RPMI7951 (cell line): ENCODE results near the gene LAMA1. TPM values are rescaled to one million over a fixed set of nuclear protein-coding genes. Genes with fewer than 3 reads are reported as not detected.
"Not testable (repeated sequence)": the region's sequence is repeated elsewhere in the genome, so short reads cannot be mapped to it uniquely, and the experiment has no call there.

Experiments used
- DNase-seq: peaks from one replicate; pipeline ENCODE4 v3.0.0-alpha.2; 2012; ENCODE audit warnings: low read depth
- total RNA-seq: library from RNA; depleted of rRNA; stranded (reverse); fragments of >200 nt; shearing (Covaris generic); gene quantifications from 2 replicates; pipeline ENCODE4 v1.2.3, GENCODE V29; 2014

The LAMA1 gene
- total RNA-seq, 1 experiment from 2014 or later = 1.2 TPM

DNA sequence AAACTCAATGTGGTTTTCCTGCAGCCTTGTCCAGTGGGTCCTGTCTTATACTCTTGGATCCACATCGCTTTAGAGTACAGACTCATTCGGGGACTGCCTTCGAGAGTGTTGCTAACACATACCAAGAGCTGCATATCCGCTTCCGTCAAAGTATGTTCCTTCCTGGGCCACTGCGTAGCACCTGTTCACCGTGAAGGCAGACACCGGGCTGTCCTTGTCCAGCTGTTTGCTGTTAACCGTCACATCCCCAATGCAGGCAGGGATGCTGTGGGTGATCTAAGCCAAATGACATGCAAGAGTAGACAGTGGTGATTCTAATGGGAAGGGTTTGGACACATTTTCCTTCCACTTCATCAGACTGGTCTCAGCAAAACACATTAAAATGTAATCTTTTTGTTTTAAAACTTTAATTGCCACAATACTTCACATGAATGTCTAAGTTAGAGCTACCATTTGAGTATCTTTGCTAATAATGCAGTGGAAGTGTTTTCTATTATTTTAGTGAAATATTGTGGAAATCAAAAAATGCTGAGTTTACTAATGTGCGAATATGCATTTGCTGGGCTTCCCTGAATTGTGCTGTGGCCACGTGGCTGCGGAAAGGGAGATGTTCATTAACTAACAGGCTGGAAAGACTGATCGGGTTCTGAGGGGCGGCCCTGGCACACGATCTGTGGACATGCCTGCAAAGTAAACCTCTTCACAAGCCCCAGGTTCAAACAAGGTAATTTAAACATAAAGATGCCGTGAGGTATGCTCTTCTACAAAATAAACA, 169.1 kb downstream of the LAMA1 start:
- no peak for DNase-seq

DNA sequence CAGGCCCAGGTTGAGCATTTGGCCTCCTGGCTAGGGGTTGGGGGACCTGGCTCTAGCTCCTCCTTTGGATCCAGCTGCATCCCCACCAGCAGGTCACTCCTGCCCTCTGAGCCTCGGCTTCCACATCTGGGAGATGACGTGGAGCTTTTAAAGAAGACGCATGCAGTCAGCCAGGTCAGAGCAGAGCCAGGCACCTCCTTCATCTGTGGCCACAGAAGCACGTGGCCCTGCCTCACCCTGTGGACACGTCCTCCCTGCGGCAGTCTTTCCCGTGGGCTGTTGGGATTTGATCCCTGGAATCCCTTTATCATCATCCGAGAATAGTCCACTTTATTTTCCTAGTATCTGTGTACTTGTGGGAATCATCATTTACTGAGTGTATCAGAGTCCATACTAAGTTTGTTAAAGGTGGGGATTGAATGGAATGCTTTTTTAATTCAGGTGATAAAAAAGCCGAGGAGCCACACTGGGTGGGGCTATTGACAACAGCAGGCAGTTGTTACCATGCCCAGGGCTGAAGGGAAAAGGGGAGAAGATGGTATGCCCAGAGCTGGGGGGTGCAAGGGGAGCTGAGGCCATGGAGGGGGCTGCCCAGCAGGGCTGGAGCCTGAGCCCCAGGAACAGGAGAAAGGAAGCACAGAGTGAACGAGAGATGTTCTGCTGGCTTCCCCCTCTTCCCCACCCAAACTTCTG, 170.1 kb downstream of the LAMA1 start:
- no peak for DNase-seq

DNA sequence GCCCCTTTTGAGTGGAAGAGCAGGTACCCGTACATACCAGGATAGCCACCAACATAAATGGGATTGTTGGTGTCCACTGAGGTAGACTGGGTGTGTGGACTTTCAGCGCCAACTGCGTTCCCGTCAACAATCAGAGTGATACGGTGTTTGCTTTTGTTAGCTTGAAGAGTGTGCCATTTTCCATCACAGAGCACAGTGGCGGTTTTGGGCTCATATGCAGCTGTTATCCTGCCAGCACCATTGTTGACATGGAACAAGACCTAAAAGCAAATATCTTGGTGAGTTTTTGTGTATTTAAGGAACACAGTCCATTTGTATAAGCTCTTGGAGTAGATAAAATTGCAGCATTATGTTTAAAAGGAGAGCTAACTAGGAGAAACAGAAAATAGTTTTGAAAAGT, 174.5 kb downstream of the LAMA1 start:
- DNase-seq = no peak

DNA sequence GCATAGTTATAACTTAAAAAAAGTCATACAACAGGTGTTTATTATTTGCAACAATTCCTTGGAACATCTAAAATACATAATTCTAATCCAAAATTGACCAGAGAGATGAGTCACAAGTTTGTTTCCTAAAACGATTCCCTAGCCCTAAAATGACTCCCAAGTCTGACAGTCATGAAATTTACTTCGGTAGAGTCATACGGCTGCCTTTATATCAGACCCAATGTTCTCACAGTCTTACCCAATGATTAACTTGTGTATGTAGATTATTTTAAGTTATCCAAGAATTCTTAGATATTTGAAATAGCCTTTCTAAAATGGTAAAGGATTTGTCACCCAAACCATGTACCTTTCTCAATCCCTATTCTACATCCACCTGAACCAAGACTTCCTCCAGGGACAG, 174.9 kb downstream of the LAMA1 start:
- no peak for DNase-seq

GRCh38 chr18:6941996-6942395, 175.6 kb downstream of the LAMA1 start:
- DNase-seq = no peak

GRCh38 chr18:6940451-6940850, 177.1 kb downstream of the LAMA1 start:
- DNase-seq = no peak

- DNase-seq = no peak
These were observed 177.6 kb downstream of the LAMA1 start for GRCh38 chr18:6939972-6940371.

DNA sequence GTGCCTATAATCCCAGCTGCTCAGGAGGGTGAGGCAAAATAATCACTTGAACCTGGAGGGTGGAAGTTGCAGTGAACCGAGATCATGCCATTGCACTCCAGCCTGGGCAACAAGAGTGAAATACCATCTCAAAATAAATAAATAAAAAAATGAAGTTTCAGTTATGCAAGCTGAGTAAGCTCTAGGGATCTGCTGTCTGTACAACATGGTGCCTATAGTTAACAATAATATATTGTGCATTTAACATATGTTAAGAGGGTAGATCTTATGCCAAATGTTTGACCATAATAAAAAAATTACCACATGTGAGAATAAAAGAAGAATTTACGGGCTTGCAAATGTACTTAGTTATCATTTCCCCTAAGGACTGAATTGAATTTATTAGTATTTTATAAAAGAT, 179.2 kb downstream of the LAMA1 start:
- not testable (repeated sequence) for DNase-seq

- no peak for DNase-seq
These were observed 179.6 kb downstream of the LAMA1 start for GRCh38 chr18:6938003-6938402.

GRCh38 chr18:6934859-6935258, 182.7 kb downstream of the LAMA1 start:
- DNase-seq = no peak

DNA sequence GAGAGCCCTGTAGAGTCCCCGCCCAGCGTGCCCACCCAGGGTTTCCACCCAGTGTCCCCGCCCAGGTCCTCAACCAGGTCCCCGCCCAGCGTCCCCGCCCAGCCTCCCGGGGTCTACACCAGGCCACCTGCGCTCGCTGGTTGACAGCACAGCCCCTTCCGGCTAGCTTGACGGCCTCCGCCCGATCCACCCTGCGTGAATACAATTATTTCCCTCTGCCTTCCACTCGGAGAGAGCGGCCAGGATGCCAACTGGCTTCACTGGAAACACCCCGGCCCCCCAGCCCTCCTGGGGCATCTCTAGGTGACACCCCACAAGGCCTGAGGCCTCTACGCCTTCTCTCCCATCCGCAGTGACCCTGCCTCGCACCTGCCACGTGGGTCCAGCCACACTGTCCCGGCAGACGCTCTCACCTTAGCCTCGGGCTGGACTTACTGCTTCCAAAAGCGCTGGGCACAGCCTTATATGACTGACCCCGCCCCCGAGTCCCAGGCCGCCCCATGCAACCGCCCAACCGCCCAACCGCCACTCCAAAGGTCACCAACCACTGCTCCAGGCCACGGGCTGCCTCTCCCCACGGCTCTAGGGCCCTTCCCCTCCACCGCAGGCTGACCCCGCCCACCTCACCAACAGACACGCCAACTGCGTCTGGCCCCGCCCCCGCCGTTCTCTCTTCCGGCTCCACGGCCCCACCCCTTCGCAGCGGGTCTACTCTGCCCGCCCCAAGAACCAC, 188.1 kb downstream of the LAMA1 start:
- DNase-seq = peak; percentile 11

DNA sequence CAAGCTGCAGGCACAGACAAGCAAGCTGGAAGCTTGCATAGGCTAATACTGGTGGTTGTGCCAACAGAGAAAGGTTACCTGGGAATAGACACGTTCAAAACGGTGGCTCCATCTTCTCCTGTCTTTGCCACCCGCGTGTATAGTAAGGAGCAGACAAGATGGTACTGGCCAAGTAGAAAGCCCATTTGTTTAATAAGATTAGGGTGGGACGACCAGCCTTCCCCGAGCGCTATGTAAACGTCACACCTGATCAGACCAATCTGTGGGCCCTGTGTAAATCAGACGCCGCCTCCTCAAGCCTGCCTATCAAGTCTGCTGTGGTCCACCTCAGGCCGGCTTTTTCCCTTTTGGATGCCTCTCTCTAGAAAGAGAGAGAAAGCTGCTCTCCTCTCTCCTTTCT, 189.2 kb downstream of the LAMA1 start:
- DNase-seq = no peak

GRCh38 chr18:6927153-6927552, 190.4 kb downstream of the LAMA1 start:
- no peak for DNase-seq

DNA sequence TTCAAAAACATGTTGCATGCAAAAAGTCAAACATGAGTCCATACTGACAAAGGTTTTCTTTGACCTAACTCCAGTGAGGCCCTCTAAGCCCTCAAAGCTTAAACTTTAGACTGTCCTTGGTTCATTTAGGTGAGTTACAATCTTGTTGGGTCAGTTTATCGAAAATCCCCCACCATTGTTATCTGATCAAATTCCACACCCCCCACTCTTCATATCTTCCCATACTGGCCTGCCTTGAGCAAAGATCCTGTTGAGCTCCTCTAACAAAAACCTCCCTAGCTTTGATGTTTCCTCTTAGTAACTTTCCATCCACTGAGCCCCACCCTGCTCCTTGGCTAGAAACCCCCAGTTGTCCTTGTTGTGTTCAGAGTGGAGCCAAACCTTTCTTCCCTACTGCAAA, 194.4 kb downstream of the LAMA1 start:
- DNase-seq = no peak

DNA sequence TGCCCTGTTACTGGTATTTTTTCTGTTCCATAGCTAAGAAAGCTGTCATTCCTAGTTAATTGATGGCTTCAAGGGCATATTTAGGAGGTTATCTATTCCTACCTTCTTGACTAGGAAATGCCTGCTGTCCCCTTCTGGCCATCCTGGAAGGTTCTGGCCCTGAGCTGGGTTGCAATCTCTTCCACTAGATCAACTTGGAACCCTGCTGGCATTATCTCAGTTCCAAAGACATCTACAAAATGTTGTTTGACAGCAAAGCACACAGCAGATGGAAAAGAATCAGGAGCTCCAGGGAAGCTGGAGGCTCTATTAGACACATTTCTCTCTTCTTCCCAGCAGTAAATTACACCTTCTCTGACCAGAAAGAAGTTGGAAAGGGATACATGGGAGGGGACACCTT, 196.0 kb downstream of the LAMA1 start:
- no peak for DNase-seq

DNA sequence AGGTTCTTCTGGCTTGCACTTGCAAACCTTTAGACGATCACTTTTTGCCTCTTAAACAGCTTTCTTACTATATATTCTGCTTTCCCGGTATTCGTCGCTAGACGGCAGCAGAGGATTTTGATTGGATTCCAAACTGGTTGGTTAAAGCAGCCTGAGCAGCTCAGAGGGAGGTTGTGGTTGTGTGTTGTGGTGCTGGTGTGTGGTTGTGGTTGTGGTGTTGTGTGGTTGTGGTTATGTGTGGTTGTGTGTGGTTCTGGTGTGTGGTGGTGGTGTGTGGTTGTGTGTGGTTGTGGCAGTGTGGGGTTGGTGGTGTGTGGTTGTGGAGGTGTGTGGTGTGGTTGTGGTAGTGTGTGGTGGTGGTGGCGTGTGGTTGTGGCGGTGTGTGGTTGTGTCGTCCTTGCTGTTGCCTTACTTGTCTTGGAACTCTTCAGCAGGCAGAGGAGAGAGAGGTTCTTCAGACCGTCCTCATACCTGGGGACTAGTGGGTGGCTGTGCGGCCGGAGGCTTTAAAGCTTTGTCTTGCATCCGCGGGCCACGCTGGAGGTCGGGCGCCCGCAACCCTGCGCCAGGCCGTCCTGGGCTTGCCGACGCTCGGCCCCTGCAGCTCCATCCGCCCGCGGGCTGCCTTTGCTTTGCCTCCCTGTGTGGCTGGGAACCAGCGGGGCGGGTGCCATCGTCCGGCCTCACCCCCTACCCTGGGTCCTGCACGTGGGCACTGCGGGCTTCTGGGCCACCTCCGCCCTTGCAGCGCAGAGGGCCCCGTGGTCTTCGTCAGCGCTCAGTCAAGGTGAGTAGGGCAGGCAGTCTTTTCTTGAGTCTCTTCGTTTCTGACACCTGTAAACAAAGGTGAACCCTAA, 197.3 kb downstream of the LAMA1 start:
- DNase-seq = peak; percentile 56

- no peak for DNase-seq
These were observed 200.5 kb downstream of the LAMA1 start for GRCh38 chr18:6917072-6917471.

DNA sequence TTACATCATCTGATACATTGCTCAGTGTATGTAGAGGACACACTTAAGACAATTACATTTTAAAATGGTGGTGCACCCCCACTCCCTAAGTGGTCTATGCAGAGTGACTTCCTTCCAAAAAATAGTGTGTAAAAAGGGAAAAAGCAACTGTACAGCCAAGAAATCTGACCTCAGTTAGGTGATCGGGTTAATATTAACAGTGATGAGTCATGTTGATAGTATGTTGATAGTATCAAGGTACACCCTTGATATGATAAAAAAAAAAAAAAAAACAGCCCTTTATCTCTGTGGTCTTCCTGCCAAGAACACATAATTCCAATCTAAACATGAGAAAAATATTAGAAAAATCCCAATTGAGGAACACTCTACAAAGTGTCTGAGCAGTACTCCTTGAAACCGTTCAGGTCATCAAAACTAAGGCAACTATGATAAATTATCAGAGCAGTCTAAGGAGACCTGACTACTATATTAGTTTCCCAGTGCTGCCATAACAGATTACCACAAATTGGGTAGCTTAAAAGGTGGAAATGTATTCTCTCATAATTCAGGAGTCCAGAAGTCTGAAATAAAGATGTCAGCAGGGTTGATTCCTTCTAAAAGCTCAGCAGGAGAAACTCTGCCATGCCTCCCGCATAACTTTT, 216.2 kb downstream of the LAMA1 start:
- no peak for DNase-seq

DNA sequence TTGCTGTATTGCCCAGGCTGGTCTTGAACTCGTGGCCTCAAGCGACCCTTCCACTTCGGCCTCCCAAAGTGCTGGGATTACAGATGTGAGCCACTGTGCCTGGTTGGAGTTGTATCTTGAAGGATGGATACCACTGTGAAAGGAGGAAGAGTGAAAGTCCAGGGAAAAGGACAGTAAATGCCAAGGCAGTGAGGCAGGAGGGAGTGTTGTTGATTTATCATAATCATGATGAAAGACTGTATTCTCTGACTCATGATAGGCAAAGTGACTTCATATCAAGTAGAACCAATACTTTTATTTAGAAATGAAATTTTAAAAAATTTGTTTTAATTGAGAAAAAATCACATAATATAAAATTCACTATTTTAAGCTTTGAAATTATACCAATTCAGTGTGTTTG, 225.8 kb downstream of the LAMA1 start:
- DNase-seq = no peak
